ENCODE results near the gene LRP1B.

DNA sequence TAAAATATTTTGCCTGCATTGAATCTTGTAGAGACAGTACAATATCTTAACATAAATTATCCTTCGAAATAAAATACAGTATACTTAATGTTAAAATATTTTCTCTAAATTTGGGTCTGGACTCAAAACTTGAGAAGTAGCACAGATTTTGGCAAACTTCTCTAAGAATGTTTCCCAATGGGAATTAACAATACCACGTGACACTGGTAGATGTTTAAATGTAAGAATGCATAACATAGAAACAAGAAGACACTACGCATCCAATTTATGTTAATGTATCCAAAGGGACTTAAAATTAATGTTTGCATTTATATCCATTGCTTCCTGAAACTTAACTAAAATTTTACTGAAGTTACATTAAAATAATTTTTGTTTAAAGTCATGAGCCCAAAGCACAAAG, 1460.9 kb downstream of the LRP1B start:
- TF ChIP-seq, protein P1, sequence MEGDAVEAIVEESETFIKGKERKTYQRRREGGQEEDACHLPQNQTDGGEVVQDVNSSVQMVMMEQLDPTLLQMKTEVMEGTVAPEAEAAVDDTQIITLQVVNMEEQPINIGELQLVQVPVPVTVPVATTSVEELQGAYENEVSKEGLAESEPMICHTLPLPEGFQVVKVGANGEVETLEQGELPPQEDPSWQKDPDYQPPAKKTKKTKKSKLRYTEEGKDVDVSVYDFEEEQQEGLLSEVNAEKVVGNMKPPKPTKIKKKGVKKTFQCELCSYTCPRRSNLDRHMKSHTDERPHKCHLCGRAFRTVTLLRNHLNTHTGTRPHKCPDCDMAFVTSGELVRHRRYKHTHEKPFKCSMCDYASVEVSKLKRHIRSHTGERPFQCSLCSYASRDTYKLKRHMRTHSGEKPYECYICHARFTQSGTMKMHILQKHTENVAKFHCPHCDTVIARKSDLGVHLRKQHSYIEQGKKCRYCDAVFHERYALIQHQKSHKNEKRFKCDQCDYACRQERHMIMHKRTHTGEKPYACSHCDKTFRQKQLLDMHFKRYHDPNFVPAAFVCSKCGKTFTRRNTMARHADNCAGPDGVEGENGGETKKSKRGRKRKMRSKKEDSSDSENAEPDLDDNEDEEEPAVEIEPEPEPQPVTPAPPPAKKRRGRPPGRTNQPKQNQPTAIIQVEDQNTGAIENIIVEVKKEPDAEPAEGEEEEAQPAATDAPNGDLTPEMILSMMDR (IDR thresholded peaks at IDR 0.05), result no peak
- no peak for TF ChIP-seq POLR2A (IDR thresholded peaks at IDR 0.05)

Data from thyroid gland (tissue), 4 donors.